Esophagus muscularis mucosa (tissue), 4 donors: ENCODE data around the gene ZKSCAN3. TPM values are rescaled to one million over a fixed set of nuclear protein-coding genes. Genes with fewer than 3 reads are reported as not detected.

ENCODE experiments used
- DNase-seq: peaks from one replicate; pipeline ENCODE4 v3.0.0-alpha.2; 2017; ENCODE audit errors: extremely low spot score
- H3K27ac ChIP-seq, 4 donors: fragments of 200-600 bp; sonication (generic); replicated peaks in 1 of 4; 1 replicate in 3 of 4; 2 replicates in 1 of 4; pipeline ENCODE4 v1.5.1; 2016 to 2019; ENCODE audit warnings: mild to moderate bottlenecking in 1 of 4
- H3K27me3 ChIP-seq, 4 donors: fragments of 200-600 bp; sonication (generic); one replicate each; pipeline versions ENCODE4 v1.5.1 to v1.6.0; 2016 to 2019
- H3K36me3 ChIP-seq, 4 donors: fragments of 200-600 bp; sonication (generic); one replicate each; pipeline ENCODE4 v1.5.1; 2016 to 2019
- H3K4me1 ChIP-seq, 4 donors: fragments of 200-600 bp; sonication (generic); one replicate each; pipeline ENCODE4 v1.5.1; 2016 to 2019
- H3K4me3 ChIP-seq, 4 donors: fragments of 200-600 bp; sonication (generic); 1 replicate in 2 of 4; 2 replicates in 2 of 4; pipeline ENCODE4 v1.5.1; 2016 to 2019; ENCODE audit warnings: mild to moderate bottlenecking in 4 of 4, moderate library complexity in 1 of 4
- H3K9me3 ChIP-seq, 4 donors: fragments of 200-600 bp; sonication (generic); 1 replicate in 3 of 4; 2 replicates in 1 of 4; pipeline ENCODE4 v1.5.1; 2016 to 2019
- CTCF ChIP-seq, 3 experiments: fragments of 200-600 bp in 2 of 3; fragments of 450-650 bp in 1 of 3; sonication (generic) in 2 of 3; IDR thresholded peaks; one replicate each; pipeline ENCODE4 v1.5.1; 2017 to 2019; ENCODE audit warnings: antibody characterized with exemption in 3 of 3, mild to moderate bottlenecking in 2 of 3, moderate library complexity in 1 of 3
- EP300 ChIP-seq: sonication (generic); formaldehyde crosslinking; IDR thresholded peaks from one replicate; pipeline ENCODE4 v1.6.1; 2017; ENCODE audit warnings: antibody characterized with exemption
- POLR2A ChIP-seq: fragments of 450-650 bp; IDR thresholded peaks from one replicate; pipeline ENCODE4 v1.6.1; 2017; ENCODE audit warnings: antibody characterized with exemption, moderate library complexity, mild to moderate bottlenecking, low read depth
- POLR2AphosphoS5 ChIP-seq, 2 donors: sonication (generic); formaldehyde crosslinking; IDR thresholded peaks; one replicate each; pipeline ENCODE4 v1.6.1; 2017; ENCODE audit warnings: antibody characterized with exemption in 2 of 2
- WGBS: methylation state at CpG from one replicate; pipeline ENCODE4 v1.1.5; 2018; 5-methylcytosine and 5-hydroxymethylcytosine counted together
- intact Hi-C: fragments of 100-400 bp; cut with DNase I; formaldehyde crosslinking; loops from one replicate; pipeline ENCODE4 v1.15.1; 2023
- total RNA-seq, 4 donors: library from RNA; depleted of rRNA; stranded (reverse); fragments of >200 nt; gene quantifications; one replicate each; pipeline versions ENCODE4 v1.1.0 to v1.2.1, GENCODE V29; 2016

The ZKSCAN3 gene
- total RNA-seq, 4 donors from 2014 or later = 2.8 to 10.4 (median 6.4) TPM

- no peaks in the 10 kb centered on the region for H3K9me3 ChIP-seq
- 93% methylated on average over 1 of the region's 1 CpG for WGBS
- H3K27ac ChIP-seq = no peak overlapping the region
- intact Hi-C loops = no loop called here
- no peak overlapping the region for H3K4me3 ChIP-seq
- DNase-seq = no peak
- H3K36me3 ChIP-seq = peaks cover 0 to 44% (median 24%) of the 10 kb centered on the region in 4 donors
- TF ChIP-seq POLR2A (no peak), POLR2AphosphoS5 (IDR thresholded peaks at IDR 0.05) (no peak), EP300 (no peak), CTCF (IDR thresholded peaks at IDR 0.05) (no peak)
- H3K27me3 ChIP-seq = no peaks in the 10 kb centered on the region
- H3K4me1 ChIP-seq = peaks cover 9 to 21% (median 14%) of the 10 kb centered on the region in 4 donors
These were observed 28.1 kb downstream of the ZKSCAN3 start for GRCh38 chr6:28377879-28378278.

GRCh38 chr6:28378644-28379043 is 28.9 kb downstream of the ZKSCAN3 start:
- peaks cover 0 to 44% (median 24%) of the 10 kb centered on the region in 4 donors for H3K36me3 ChIP-seq
- intact Hi-C loops = no loop called here
- H3K4me1 ChIP-seq = peaks cover 10 to 26% (median 16%) of the 10 kb centered on the region in 4 donors
- no peaks in the 10 kb centered on the region for H3K9me3 ChIP-seq
- TF ChIP-seq CTCF (IDR thresholded peaks at IDR 0.05) (no peak), EP300 (no peak), POLR2A (no peak)
- DNase-seq = no peak
- H3K4me3 ChIP-seq = no peak overlapping the region
- no peak overlapping the region for H3K27ac ChIP-seq
- H3K27me3 ChIP-seq = no peaks in the 10 kb centered on the region

GRCh38 chr6:28380381-28380780 is 30.6 kb downstream of the ZKSCAN3 start:
- Histone ChIP-seq H3K4me3 (no peak overlapping the region), H3K9me3 (no peaks in the 10 kb centered on the region), H3K36me3 (peaks cover 0 to 44% (median 24%) of the 10 kb centered on the region in 4 donors), H3K4me1 (peaks cover 10 to 30% (median 16%) of the 10 kb centered on the region in 4 donors), H3K27ac (no peak overlapping the region), H3K27me3 (no peaks in the 10 kb centered on the region)
- 80% methylated on average over 2 of the region's 2 CpGs for WGBS
- DNase-seq = no peak
- intact Hi-C loops = no loop called here
- no peak for TF ChIP-seq EP300
- no peak for TF ChIP-seq CTCF (IDR thresholded peaks at IDR 0.05)
- no peak for TF ChIP-seq POLR2A
- no peak for TF ChIP-seq POLR2AphosphoS5 (IDR thresholded peaks at IDR 0.05)

- Histone ChIP-seq H3K4me1 (peaks cover 10 to 30% (median 16%) of the 10 kb centered on the region in 4 donors), H3K27ac (peak overlapping the region; percentile 75 to 86 (median 80)), H3K27me3 (no peaks in the 10 kb centered on the region), H3K9me3 (no peaks in the 10 kb centered on the region), H3K4me3 (peak overlapping the region; percentile 52 to 63 (median 55)), H3K36me3 (peaks cover 0 to 53% (median 34%) of the 10 kb centered on the region in 4 donors)
- 27% methylated on average over 12 of the region's 31 CpGs for WGBS
- DNase-seq = peak; percentile 96
- intact Hi-C loops = no loop called here
- TF ChIP-seq POLR2AphosphoS5 (IDR thresholded peaks at IDR 0.05) (peak; percentile 73 to 86), EP300 (no peak), POLR2A (no peak), CTCF (IDR thresholded peaks at IDR 0.05) (peak; percentile 25 to 53 (median 27))
These were observed 33.7 kb downstream of the ZKSCAN3 start for GRCh38 chr6:28383235-28384142.
